ENCODE data around the gene DEAF1. TPM values are rescaled to one million over a fixed set of nuclear protein-coding genes. Genes with fewer than 3 reads are reported as not detected.
"Not testable (repeated sequence)": the region's sequence is repeated elsewhere in the genome, so short reads cannot be mapped to it uniquely, and the experiment has no call there.

Gene DEAF1
- total RNA-seq = 27.6 and 62.7 TPM in 2 replicates

GRCh38 chr11:694563-695287 lies at the start of gene DEAF1:
Gene DEAF1, minus strand, starts transcription at chr11:695222. Its CDS starts 175 bp downstream, at chr11:695047.
- peak; percentile 81 for DNase-seq (ENCODE audit: low read depth)

DNA sequence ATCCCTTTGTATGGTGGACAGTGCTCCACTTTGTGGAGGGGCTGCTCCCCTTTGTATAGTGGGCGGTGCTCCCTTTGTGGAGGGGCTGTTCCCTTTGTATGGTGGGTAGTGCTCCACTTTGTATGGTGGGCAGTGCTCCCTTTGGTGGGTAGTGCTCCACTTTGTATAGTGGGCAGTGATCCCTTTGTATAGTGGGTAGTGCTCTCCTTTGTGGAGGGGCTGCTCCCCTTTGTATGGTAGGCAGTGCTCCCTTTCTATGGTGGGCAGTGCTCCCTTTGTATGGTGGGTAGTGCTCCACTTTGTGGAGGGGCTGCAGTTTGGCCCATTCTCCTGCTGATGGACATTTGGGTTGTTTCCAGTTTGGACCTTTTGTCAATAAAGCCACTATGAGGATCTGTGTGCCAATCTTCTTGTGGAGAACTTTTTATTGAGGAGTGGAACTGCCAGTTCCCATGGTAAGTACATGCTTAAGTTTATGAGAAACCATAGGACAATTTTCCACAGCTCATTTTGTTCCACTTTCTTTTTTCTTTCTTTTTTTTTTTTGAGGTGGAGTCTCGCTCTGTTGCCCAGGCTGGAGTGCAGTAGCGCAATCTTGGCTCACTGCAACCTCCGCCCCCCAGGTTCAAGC lies 47.7 kb upstream of the DEAF1 start:
- no peak for DNase-seq (ENCODE audit: low read depth)

DNA sequence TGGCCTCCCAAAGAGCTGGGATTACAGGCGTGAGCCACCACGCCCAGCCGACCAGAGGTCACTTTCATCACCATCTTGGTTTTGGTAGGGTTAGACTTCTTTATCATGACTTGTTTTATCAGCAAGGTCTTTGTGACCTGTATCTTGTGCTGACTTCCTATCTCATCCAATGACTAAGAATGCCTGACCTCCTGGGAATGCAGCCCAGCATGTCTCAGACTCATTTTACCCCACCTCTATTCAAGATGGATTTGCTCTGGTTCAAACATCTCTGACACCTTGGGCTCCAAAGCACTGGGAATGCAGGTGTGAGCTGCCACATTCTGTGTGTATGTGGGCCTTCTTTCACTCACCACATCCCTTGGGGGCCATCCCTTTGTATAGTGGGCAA lies 47.1 kb upstream of the DEAF1 start:
- DNase-seq (ENCODE audit: low read depth) = no peak

DNA sequence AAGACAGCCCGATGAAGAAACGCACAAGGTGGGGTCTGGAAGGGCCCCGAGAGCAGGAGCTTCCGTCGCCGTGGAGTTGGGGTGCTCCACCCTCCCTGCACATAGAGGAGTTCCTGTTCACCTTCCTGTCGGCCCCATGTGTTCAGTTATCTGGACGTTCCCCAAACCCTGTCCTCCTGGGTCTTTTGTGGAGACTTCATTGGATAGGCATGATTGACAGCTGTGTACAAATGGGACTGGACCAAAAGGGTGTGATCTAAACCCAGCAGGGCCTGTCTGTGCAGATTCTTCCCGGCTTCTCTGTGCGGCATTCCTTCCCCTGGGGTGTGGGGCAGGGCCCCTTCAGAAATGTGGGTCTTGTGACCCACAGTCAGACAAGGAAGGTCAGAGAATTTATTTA lies 42.9 kb upstream of the DEAF1 start:
- DNase-seq (ENCODE audit: low read depth) = not testable (repeated sequence)

DNA sequence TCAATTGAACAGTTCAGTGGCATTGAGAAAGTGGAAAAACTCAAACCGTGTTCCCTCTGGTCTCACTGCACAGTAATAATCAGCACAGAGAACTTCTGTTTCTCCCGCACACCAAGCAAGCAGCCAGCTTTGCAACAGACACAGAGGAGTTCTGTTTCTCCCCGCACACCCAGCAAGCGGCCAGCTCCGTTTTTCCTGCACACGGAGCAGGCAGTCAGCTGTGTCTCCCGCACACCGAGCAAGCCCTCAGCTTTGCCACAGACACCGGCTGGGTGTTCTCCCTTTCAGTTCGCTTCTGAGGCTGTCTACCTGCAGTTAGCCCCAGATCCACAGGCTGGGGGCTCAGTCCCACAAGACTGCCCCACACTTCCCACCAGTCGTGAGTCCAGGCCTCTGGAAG lies 42.3 kb upstream of the DEAF1 start:
- DNase-seq (ENCODE audit: low read depth) = no peak

DNA sequence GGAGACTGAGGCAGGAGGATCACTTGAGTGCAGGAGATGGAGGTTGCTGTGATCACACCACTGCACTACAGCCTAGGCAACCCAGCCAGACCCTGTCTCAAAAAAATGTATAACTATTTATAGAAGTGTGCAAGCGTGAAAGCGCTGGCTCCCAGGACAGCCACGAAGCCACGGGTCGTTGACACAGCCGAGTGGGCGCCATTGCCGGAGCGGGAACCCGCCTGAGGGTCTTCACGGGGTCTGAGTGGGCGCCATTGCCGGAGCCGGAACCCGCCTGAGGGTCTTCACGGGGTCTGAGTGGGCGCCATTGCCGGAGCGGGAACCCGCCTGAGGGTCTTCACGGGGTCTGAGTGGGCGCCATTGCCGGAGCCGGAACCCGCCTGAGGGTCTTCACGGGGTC lies 39.5 kb upstream of the DEAF1 start:
- not testable (repeated sequence) for DNase-seq (ENCODE audit: low read depth)

GRCh38 chr11:733072-733471 lies 38.0 kb upstream of the DEAF1 start:
- no peak for DNase-seq (ENCODE audit: low read depth)

DNA sequence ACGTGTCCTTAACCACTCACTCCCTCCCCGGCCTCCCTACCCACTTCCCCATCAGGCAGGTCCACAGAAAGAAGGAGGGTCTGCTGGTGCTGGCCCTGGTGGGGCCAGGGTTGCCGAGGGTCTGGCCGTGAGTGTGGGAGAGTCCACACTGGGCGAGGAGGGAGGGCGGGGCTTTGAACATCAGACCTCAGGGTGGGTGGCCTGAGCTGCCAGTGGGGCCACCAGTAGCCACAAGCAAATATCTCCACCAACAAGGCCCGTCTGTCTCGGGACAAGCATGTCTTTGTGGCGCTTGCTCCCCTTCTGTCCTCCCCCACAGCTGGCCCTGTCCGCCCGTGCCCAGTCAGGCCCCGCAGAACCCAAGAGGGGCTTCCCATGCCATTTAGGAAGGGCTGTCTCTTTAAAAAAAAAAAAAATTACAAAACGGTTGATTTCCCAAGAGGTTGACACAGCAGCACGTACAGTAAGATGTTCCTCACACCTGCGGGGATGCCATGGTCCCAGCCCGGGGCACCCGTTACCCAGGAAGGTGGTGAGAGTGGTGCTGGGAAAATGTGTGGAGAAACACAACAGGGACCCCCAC lies 34.6 kb upstream of the DEAF1 start:
- no peak for DNase-seq (ENCODE audit: low read depth)

DNA sequence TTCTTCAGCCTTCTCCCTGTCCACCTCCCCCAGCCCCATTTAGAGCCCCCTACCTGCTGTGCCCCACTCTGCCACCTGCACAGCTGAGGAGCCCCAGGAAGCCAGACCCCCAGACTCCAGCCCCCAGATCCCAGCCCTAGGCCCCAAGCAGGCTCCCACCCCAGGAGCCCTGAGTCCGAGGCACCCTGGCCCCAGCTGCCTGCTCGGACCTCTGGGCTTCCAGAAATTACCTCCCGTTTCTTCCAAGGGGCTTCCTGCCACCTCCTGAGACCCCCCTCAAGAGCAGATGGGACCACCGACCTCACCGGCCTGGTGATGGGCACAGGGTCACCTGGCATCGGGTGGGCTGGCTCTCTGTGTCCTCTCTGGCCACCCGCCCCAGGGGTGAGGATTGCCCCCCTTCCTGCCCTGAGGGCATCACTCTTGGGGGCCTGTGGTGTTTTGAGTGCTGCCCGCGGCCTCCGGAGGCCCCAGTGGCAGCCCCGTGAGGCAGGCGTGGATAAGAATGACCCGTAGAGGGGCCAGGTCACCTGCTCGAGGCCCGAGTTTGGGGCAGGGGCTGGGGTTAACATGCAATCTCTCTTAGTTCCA lies 34.0 kb upstream of the DEAF1 start:
- DNase-seq (ENCODE audit: low read depth) = no peak

- DNase-seq (ENCODE audit: low read depth) = peak; percentile 94
These were observed 33.1 kb upstream of the DEAF1 start for GRCh38 chr11:727859-728748.

DNA sequence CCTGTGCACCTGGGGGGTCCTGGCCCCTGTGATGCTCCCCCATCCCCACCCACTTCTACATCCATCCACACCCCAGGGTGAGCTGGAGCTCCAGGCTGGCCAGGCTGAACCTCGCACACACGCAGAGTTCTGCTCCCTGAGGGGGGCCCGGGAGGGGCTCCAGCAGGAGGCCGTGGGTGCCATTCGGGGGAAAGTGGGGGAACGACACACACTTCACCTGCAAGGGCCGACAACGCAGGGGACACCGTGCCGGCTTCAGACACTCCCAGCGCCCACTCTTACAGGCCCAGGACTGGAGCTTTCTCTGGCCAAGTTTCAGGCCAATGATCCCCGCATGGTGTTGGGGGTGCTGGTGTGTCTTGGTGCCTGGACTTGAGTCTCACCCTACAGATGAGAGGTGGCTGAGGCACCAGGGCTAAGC lies 32.3 kb upstream of the DEAF1 start:
- DNase-seq (ENCODE audit: low read depth) = no peak

GRCh38 chr11:726278-727220 lies 31.5 kb upstream of the DEAF1 start:
- no peak for DNase-seq (ENCODE audit: low read depth)

DNA sequence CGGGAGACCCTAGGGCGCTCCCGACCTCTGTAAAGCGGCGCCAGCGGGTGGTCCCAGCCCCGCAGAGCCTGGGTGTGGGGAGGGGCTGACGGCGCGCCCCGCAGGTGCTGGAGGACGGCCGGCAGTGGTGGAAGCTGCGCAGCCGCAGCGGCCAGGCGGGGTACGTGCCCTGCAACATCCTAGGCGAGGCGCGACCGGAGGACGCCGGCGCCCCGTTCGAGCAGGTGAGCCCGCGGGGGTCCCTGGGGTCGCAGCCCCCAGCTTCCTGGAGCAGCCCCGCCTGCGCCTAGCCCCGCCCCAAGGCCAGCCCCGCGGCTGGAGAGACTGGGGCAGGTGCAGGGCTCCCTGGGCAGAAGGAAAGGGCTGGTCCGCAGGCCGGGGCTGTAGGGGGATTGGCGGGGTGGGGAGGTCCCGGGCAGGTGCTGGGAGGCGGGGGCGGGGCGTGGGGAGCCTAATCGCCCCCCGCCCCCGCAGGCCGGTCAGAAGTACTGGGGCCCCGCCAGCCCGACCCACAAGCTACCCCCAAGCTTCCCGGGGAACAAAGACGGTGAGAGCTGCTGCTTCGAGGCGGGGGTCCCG lies 30.7 kb upstream of the DEAF1 start:
- DNase-seq (ENCODE audit: low read depth) = no peak

- DNase-seq (ENCODE audit: low read depth) = no peak
These were observed 29.9 kb upstream of the DEAF1 start for GRCh38 chr11:724778-725386.

DNA sequence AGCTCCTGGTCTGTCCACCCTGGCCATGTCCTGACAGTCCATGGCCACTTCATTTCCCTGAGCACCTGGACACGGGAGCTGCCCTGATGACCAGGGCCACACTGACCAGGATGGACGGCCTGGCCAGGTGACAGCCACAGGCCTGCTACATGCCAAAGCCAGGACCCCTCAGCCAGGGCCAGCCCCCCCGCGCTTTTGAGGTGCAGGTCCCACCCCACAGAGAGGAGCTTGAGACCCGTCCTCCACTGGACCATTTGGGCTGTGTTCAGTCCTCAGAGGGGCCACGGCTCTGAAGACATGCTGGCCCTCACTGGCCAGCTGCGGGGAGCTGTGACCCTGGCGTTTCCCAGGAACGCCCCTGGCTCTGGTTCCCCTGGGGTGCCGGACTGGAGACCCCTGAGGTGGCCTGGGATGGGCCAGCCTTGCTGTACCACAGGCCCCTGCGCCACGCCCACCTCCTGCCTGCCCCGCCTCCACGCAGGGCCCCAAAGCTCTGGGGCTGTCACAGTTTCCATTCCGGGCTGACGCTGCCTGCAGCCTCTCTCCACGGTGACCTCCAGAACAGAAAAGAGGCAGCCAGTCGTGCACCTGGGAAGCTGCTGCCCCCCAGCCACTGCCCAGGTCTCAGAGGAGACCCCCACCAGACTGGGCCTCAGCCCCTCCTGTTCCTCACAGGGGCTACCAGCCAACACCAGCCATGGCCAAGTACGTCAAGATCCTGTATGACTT lies 29.2 kb upstream of the DEAF1 start:
- DNase-seq (ENCODE audit: low read depth) = no peak

DNA sequence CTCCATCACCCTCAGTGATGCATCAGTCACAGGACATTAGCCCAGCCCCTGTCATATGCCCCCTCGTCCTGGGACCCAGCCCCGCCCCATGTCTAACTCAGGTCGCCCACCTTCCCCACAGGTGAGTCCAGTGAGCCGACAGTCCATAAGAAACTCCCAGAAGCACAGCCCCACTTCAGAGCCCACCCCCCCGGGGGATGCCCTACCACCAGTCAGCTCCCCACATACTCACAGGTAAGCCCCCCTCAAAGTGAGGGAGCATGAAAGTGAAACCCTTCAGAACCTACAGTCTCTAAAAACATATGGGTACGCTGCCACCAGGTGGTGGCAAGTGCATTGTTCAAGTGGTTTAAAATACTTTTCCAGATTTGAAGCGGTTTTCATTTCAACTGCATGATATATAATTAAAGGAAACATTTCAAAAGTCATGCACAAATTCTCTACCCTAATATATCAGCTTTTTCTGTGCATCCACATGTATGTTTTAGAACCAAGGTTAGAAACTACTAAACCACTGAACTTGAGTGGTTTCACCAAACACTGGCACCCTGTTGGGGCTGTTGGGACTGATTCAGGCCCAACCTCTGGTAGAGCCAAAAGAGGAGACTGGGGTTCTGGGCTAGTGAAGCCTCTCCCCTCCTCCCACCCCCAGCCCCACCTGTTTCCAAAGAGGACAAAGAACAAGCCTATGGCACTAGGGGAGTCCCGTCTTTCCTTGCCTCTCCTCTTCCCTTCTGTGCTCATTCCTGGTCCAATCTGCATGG lies 28.3 kb upstream of the DEAF1 start:
- DNase-seq (ENCODE audit: low read depth) = peak; percentile 55

DNA sequence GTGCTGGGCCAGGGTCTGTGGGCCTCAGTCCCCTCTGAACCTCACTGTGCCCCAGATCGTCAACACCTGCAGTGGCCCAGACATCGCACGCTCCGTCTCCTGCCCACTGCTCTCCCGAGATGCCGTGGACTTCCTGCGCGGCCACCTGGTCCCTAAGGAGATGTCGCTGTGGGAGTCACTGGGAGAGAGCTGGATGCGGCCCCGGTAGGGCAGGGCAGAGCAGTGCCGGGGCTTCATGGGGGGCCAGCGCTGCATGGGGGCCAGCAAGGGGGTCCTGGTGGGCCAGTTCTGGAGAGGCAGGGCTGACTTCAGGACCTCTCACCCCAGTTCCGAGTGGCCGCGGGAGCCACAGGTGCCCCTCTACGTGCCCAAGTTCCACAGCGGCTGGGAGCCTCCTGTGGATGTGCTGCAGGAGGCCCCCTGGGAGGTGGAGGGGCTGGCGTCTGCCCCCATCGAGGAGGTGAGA lies 27.4 kb upstream of the DEAF1 start:
- DNase-seq (ENCODE audit: low read depth) = no peak

GRCh38 chr11:721741-722345 lies 26.8 kb upstream of the DEAF1 start:
- DNase-seq (ENCODE audit: low read depth) = no peak

All from renal cortical epithelial cell (primary cell).